Measurements from ENCODE around the gene IQCF6. TPM values are rescaled to one million over a fixed set of nuclear protein-coding genes. Genes with fewer than 3 reads are reported as not detected.

IQCF6 gene
- total and polyA plus RNA-seq, 2 donors (not counting 3 experiments of a cell fraction or from before 2014, with no cell fraction given): not detected

DNA sequence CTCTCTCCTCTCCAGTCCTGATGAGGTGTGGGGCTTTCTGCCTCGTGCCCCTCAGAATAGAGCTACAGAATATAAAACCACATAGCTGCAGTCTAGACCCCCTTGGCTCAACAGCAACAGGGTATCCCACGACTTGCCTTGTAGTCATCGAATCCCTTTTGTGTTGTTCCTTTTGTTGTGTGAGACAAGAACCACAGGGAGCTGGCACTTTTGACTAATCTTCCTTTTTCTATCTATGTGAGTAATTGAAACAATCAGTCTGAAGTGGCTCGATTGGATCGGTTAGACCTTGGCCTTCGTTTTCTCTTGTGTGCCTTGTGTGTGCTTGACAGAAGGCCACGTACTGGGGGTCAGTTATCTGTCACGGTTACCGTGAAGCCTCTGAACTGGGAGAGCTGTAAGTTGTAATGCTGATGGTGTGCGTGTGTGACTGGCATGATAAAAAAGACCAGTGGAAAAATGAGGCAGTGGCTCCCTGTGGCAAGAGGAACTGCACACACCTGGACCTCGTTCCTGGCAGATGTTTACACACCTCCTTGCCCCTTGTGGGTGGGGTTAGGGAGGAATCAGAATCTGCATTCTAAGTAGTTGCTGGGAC, 23.2 kb upstream of the IQCF6 start:
- ChIA-PET POLR2A (no interaction called here), CTCF (interaction anchor here (1.2 to 3.1 kb wide), 3 partner anchors 120 to 300 kb away, joined by 4 to 14 read pairs (median 4); no protein-coding TSS in a partner anchor)
- dilution Hi-C loops (cut with MboI; ENCODE audit: extremely low pct_ligation_motif_present, low sequenced_read_pairs): no loop called here
- Histone ChIP-seq H3K4me2 (ENCODE audit: insufficient read depth, low read length) (no peak overlapping the region), H3K36me3 (ENCODE audit: control insufficient read depth in 2 of 2, extremely low read depth in 1 of 2, insufficient read depth in 2 of 2, low read length in 2 of 2) (no peaks in the 10 kb centered on the region), H3K79me2 (ENCODE audit: control insufficient read depth, insufficient read depth, low read length) (no peaks in the 10 kb centered on the region), H4K20me1 (replicated peaks; ENCODE audit: control insufficient read depth, extremely low read depth, insufficient read depth, low read length) (no peaks in the 10 kb centered on the region), H3K9ac (replicated peaks; ENCODE audit: extremely low read depth, insufficient read depth, low read length) (no peak overlapping the region), H3K4me1 (ENCODE audit: control insufficient read depth, extremely low read depth, insufficient read depth, low read length) (no peaks in the 10 kb centered on the region), H3K9me3 (replicated peaks; ENCODE audit: control insufficient read depth, insufficient read depth, low read length) (no peaks in the 10 kb centered on the region), H3K9me1 (replicated peaks; ENCODE audit: control insufficient read depth, extremely low read depth, insufficient read depth, low read length) (no peaks in the 10 kb centered on the region), H2AFZ (ENCODE audit: low read depth, low read length) (no peak overlapping the region), H3K4me3 (replicated peaks in 1 of 3; ENCODE audit: insufficient read depth in 1 of 3, low read depth in 1 of 3, low read length in 3 of 3) (no peak overlapping the region), H3K27me3 (ENCODE audit: control insufficient read depth in 2 of 2, insufficient read depth in 2 of 2, low read length in 2 of 2) (peaks cover 9 to 18% of the 10 kb centered on the region in 2 experiments), H3K27ac (ENCODE audit: insufficient read depth, low read depth, low read length) (no peak overlapping the region)
- FAIRE-seq: no peak
- intact Hi-C loops (cut with micrococcal nuclease): no loop called here
- DNase-seq (ENCODE audit: low read depth, low spot score): no peak
- TF ChIP-seq, protein P1, sequence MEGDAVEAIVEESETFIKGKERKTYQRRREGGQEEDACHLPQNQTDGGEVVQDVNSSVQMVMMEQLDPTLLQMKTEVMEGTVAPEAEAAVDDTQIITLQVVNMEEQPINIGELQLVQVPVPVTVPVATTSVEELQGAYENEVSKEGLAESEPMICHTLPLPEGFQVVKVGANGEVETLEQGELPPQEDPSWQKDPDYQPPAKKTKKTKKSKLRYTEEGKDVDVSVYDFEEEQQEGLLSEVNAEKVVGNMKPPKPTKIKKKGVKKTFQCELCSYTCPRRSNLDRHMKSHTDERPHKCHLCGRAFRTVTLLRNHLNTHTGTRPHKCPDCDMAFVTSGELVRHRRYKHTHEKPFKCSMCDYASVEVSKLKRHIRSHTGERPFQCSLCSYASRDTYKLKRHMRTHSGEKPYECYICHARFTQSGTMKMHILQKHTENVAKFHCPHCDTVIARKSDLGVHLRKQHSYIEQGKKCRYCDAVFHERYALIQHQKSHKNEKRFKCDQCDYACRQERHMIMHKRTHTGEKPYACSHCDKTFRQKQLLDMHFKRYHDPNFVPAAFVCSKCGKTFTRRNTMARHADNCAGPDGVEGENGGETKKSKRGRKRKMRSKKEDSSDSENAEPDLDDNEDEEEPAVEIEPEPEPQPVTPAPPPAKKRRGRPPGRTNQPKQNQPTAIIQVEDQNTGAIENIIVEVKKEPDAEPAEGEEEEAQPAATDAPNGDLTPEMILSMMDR (IDR thresholded peaks at IDR 0.05; ENCODE audit: extremely low read depth in 1 of 2, insufficient read depth in 1 of 2, low read depth in 1 of 2, low read length in 2 of 2): no peak
- no peak for TF ChIP-seq POLR2A (IDR thresholded peaks at IDR 0.05; ENCODE audit: low read depth, low read length)
- no peak for TF ChIP-seq POLR2AphosphoS5 (IDR thresholded peaks at IDR 0.05; ENCODE audit: insufficient read depth, low read depth, low read length)
- BruUV-seq (replicated peaks): no TSS peak

DNA sequence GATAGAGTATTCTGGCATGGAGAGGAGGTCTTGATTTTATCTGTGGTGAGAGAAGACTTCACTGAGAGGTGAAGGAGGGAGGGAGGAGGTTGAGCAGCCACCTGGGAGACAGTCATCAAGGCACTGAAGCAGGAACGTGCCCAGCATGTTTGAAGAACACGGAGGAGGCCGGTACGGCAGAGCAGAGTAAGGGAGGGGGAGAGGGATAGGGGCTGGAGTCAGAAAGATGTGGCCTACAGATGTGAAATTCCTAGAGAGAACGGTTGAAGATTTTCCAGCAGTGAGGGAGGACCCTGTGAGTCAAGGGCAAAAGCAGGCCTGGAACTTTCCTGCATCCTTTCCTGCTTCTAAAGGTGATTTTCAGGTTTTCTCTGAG, 21.7 kb upstream of the IQCF6 start:
- no TSS peak for BruUV-seq (replicated peaks)

More for the DNA sequence above, 21.7 kb upstream of the IQCF6 start:
- Histone ChIP-seq H3K4me2 (ENCODE audit: insufficient read depth, low read length) (no peak overlapping the region), H3K9me1 (replicated peaks; ENCODE audit: control insufficient read depth, extremely low read depth, insufficient read depth, low read length) (no peaks in the 10 kb centered on the region), H3K9ac (replicated peaks; ENCODE audit: extremely low read depth, insufficient read depth, low read length) (no peak overlapping the region), H3K9me3 (replicated peaks; ENCODE audit: control insufficient read depth, insufficient read depth, low read length) (no peaks in the 10 kb centered on the region), H3K4me3 (replicated peaks in 1 of 3; ENCODE audit: insufficient read depth in 1 of 3, low read depth in 1 of 3, low read length in 3 of 3) (no peak overlapping the region), H3K4me1 (ENCODE audit: control insufficient read depth, extremely low read depth, insufficient read depth, low read length) (no peaks in the 10 kb centered on the region), H4K20me1 (replicated peaks; ENCODE audit: control insufficient read depth, extremely low read depth, insufficient read depth, low read length) (no peaks in the 10 kb centered on the region), H3K36me3 (ENCODE audit: control insufficient read depth in 2 of 2, extremely low read depth in 1 of 2, insufficient read depth in 2 of 2, low read length in 2 of 2) (no peaks in the 10 kb centered on the region), H2AFZ (ENCODE audit: low read depth, low read length) (no peak overlapping the region), H3K27ac (ENCODE audit: insufficient read depth, low read depth, low read length) (no peak overlapping the region), H3K79me2 (ENCODE audit: control insufficient read depth, insufficient read depth, low read length) (no peaks in the 10 kb centered on the region), H3K27me3 (ENCODE audit: control insufficient read depth in 2 of 2, insufficient read depth in 2 of 2, low read length in 2 of 2) (peaks cover 19 to 27% of the 10 kb centered on the region in 2 experiments)
- CTCF ChIA-PET: interaction anchor here (0.9 to 1.4 kb wide), 4 partner anchors 28 to 299 kb away, joined by 3 to 57 read pairs (median 4); partner anchors contain the start of gene DCAF1
- TF ChIP-seq, protein P1 (IDR thresholded peaks at IDR 0.05; ENCODE audit: extremely low read depth in 1 of 2, insufficient read depth in 1 of 2, low read depth in 1 of 2, low read length in 2 of 2): no peak
- TF ChIP-seq JUN (IDR thresholded peaks at IDR 0.05; ENCODE audit: borderline replicate concordance, insufficient read depth, insufficient read length, low read depth): no peak
- TF ChIP-seq GATA2 (IDR thresholded peaks at IDR 0.05; ENCODE audit: insufficient read depth, insufficient read length, low read depth, low read length): no peak
- TF ChIP-seq MYC (IDR thresholded peaks at IDR 0.05; ENCODE audit: low read depth, low read length): no peak
- TF ChIP-seq, protein P2, sequence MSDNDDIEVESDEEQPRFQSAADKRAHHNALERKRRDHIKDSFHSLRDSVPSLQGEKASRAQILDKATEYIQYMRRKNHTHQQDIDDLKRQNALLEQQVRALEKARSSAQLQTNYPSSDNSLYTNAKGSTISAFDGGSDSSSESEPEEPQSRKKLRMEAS (IDR thresholded peaks at IDR 0.05; ENCODE audit: insufficient read depth, insufficient read length): no peak
- TF ChIP-seq FOS (IDR thresholded peaks at IDR 0.05; ENCODE audit: borderline replicate concordance, insufficient read depth, low read length): no peak
- TF ChIP-seq POLR2AphosphoS5 (IDR thresholded peaks at IDR 0.05; ENCODE audit: insufficient read depth, low read depth, low read length): no peak
- no peak for TF ChIP-seq POLR2A (IDR thresholded peaks at IDR 0.05; ENCODE audit: low read depth, low read length)
- no peak for TF ChIP-seq EZH2 (IDR thresholded peaks at IDR 0.05; ENCODE audit: borderline replicate concordance, low read depth, low read length, severe bottlenecking)
- no peak for DNase-seq (ENCODE audit: low read depth, low spot score)
- dilution Hi-C loops (cut with MboI; ENCODE audit: extremely low pct_ligation_motif_present, low sequenced_read_pairs): no loop called here
- POLR2A ChIA-PET: no interaction called here
- intact Hi-C loops (cut with micrococcal nuclease): loop anchor here (1.0 to 2.0 kb wide), 4 partner anchors 81 to 415 kb away; partner anchors contain the start of genes MANF and RBM15B
- no peak for FAIRE-seq

Measured in endothelial cell of umbilical vein (primary cell).